ENCODE results near the gene EEFSEC. TPM values are rescaled to one million over a fixed set of nuclear protein-coding genes. Genes with fewer than 3 reads are reported as not detected.

EEFSEC gene
- total RNA-seq, 1 experiment from 2014 or later, result 14.6 TPM

DNA sequence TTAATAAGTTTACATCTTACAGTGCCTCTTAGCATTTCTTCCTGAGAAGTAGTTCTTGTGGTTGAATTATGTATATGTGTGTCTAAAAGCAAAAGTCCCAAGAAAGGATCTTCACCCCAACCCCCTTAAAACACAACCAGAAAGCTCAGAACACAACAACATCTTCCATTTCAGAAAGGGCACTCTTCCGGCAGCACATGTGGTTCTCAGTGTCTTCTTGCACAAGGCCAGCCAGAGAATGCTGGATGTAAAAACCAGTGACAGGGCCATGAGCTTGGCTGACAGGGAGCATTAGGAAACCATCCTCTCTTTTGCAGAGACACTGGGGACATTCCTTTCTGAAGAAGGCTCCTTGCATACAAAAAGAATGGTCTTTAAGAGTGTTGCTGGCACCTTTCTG is 45.0 kb downstream of the EEFSEC start:
- intact Hi-C loops (cut with micrococcal nuclease), result no loop called here
- no TSS peak for BruUV-seq (replicated peaks)
- no peak overlapping the region for H3K27ac Mint-ChIP-seq (ENCODE audit: low read depth, unreplicated experiment)
- H3K4me1 Mint-ChIP-seq (ENCODE audit: insufficient read depth, unreplicated experiment), result no peaks in the 10 kb centered on the region
- ChIA-PET POLR2A (interaction anchor here (1.1 to 1.6 kb wide), 2 partner anchors 18 to 22 kb away, joined by 4 to 5 read pairs; no protein-coding TSS in a partner anchor), CTCF (interaction anchor here (1.2 kb wide), 1 partner anchor 29 kb away, joined by 4 read pairs; no protein-coding TSS in a partner anchor)
- TF ChIP-seq, protein P1, sequence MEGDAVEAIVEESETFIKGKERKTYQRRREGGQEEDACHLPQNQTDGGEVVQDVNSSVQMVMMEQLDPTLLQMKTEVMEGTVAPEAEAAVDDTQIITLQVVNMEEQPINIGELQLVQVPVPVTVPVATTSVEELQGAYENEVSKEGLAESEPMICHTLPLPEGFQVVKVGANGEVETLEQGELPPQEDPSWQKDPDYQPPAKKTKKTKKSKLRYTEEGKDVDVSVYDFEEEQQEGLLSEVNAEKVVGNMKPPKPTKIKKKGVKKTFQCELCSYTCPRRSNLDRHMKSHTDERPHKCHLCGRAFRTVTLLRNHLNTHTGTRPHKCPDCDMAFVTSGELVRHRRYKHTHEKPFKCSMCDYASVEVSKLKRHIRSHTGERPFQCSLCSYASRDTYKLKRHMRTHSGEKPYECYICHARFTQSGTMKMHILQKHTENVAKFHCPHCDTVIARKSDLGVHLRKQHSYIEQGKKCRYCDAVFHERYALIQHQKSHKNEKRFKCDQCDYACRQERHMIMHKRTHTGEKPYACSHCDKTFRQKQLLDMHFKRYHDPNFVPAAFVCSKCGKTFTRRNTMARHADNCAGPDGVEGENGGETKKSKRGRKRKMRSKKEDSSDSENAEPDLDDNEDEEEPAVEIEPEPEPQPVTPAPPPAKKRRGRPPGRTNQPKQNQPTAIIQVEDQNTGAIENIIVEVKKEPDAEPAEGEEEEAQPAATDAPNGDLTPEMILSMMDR (IDR thresholded peaks at IDR 0.05; ENCODE audit: unreplicated experiment), result no peak
- no peak overlapping the region for H3K4me3 Mint-ChIP-seq (ENCODE audit: unreplicated experiment)
- H3K36me3 Mint-ChIP-seq (ENCODE audit: insufficient read depth, unreplicated experiment), result peaks cover 6% of the 10 kb centered on the region
- no peaks in the 10 kb centered on the region for H3K9me3 Mint-ChIP-seq (ENCODE audit: unreplicated experiment)
- no peak for DNase-seq (ENCODE audit: unreplicated experiment)
- no peaks in the 10 kb centered on the region for H3K27me3 Mint-ChIP-seq (ENCODE audit: insufficient read depth, unreplicated experiment)

DNA sequence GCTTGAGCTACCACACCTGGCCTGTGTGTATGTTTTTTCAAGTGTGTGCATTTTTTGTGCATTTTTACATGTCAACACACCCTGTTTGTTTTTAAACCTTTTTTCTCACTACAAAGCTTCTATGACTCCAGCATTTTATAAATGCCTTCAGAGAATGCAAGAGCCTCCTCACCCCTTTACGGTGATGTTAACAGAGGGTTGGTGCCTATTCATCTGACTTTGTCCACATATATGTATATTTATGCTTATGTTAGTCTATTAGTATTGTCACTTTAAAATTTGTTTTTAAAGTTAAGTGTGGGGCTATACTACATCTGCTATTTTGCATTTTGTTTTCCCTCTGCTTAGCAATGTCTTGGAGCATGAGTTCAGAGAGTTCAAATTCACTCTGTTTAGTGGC is 45.8 kb downstream of the EEFSEC start:
- peaks cover 6% of the 10 kb centered on the region for H3K36me3 Mint-ChIP-seq (ENCODE audit: insufficient read depth, unreplicated experiment)
- no peak overlapping the region for H3K27ac Mint-ChIP-seq (ENCODE audit: low read depth, unreplicated experiment)
- H3K9me3 Mint-ChIP-seq (ENCODE audit: unreplicated experiment), result no peaks in the 10 kb centered on the region
- DNase-seq (ENCODE audit: unreplicated experiment), result no peak
- TF ChIP-seq, protein P1 (IDR thresholded peaks at IDR 0.05; ENCODE audit: unreplicated experiment), result no peak
- no peak overlapping the region for H3K4me3 Mint-ChIP-seq (ENCODE audit: unreplicated experiment)
- BruUV-seq (replicated peaks), result no TSS peak
- no peaks in the 10 kb centered on the region for H3K27me3 Mint-ChIP-seq (ENCODE audit: insufficient read depth, unreplicated experiment)
- CTCF ChIA-PET, result interaction anchor here (0.6 kb wide), 1 partner anchor 300 kb away, joined by 3 read pairs; no protein-coding TSS in a partner anchor
- POLR2A ChIA-PET, result no interaction called here
- H3K4me1 Mint-ChIP-seq (ENCODE audit: insufficient read depth, unreplicated experiment), result no peaks in the 10 kb centered on the region
- intact Hi-C loops (cut with micrococcal nuclease), result no loop called here

DNA sequence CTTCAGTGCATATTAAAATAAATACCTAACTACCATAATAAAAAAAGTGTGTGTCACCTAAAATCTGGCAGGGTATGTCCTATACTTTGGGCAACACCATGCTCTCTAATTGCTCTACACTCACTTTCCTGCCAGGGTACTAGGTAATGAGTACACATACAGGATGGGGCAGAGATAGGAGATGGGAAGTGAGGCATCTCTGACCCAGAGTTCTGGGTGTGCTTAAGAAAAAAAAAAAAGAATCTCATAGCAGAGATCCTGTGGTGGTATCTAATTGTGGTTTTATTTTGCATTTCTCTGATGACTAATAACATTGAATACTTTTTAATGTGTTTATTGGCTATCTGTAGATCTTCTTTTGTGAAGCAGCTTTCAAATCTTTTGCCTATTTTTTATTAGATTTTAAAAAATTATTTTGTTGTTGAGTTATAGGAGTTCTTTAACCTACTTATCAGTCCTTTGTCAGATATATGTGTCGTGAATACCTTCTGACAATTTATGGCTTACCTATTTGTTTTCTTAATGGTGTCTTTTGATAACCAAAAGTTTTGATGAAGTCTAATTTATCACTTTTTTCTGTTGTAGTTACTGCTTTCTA is 48.0 kb downstream of the EEFSEC start:
- no peak overlapping the region for H3K27ac Mint-ChIP-seq (ENCODE audit: low read depth, unreplicated experiment)
- ChIA-PET POLR2A (no interaction called here), CTCF (interaction anchor here (0.6 kb wide), 1 partner anchor 26 kb away, joined by 3 read pairs; no protein-coding TSS in a partner anchor)
- no peak for DNase-seq (ENCODE audit: unreplicated experiment)
- no peaks in the 10 kb centered on the region for H3K27me3 Mint-ChIP-seq (ENCODE audit: insufficient read depth, unreplicated experiment)
- H3K36me3 Mint-ChIP-seq (ENCODE audit: insufficient read depth, unreplicated experiment), result peaks cover 6% of the 10 kb centered on the region
- intact Hi-C loops (cut with micrococcal nuclease), result no loop called here
- TF ChIP-seq, protein P1 (IDR thresholded peaks at IDR 0.05; ENCODE audit: unreplicated experiment), result no peak
- no peaks in the 10 kb centered on the region for H3K9me3 Mint-ChIP-seq (ENCODE audit: unreplicated experiment)
- no peak overlapping the region for H3K4me3 Mint-ChIP-seq (ENCODE audit: unreplicated experiment)
- BruUV-seq (replicated peaks), result no TSS peak
- no peaks in the 10 kb centered on the region for H3K4me1 Mint-ChIP-seq (ENCODE audit: insufficient read depth, unreplicated experiment)

DNA sequence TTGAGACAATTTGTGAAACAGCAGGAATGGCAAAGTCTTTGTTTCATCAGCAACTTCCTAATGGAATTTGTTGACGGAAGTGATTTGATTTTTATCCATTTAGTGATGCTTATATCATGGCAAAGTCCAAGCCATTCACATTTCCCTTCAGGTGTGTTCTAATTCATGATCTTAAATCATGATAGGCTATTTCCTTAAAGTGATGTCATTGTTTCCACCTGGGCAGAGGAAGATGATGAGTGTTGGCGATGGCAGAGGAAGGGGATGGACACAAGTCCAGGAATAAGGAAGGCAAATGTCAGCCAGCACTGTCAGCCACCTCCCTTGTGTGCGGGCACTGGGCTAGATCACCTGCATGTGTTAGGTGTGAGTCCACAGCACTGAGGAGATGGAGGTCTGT is 49.9 kb downstream of the EEFSEC start:
- no peak for DNase-seq (ENCODE audit: unreplicated experiment)
- Mint-ChIP-seq H3K36me3 (ENCODE audit: insufficient read depth, unreplicated experiment) (no peaks in the 10 kb centered on the region), H3K27ac (ENCODE audit: low read depth, unreplicated experiment) (no peak overlapping the region), H3K27me3 (ENCODE audit: insufficient read depth, unreplicated experiment) (no peaks in the 10 kb centered on the region), H3K4me1 (ENCODE audit: insufficient read depth, unreplicated experiment) (no peaks in the 10 kb centered on the region), H3K4me3 (ENCODE audit: unreplicated experiment) (no peak overlapping the region), H3K9me3 (ENCODE audit: unreplicated experiment) (no peaks in the 10 kb centered on the region)
- no TSS peak for BruUV-seq (replicated peaks)
- ChIA-PET POLR2A (no interaction called here), CTCF (interaction anchor here (0.7 to 1.5 kb wide), 3 partner anchors 12 to 282 kb away, joined by 3 to 5 read pairs (median 4); no protein-coding TSS in a partner anchor)
- TF ChIP-seq, protein P1 (IDR thresholded peaks at IDR 0.05; ENCODE audit: unreplicated experiment), result no peak
- intact Hi-C loops (cut with micrococcal nuclease), result no loop called here

Measured in MCF 10A (cell line).